ENCODE data around the gene CCDC154. TPM values are rescaled to one million over a fixed set of nuclear protein-coding genes. Genes with fewer than 3 reads are reported as not detected.

Gene CCDC154
- polyA plus RNA-seq, 2 donors = 0.44 to 0.98 TPM

DNA sequence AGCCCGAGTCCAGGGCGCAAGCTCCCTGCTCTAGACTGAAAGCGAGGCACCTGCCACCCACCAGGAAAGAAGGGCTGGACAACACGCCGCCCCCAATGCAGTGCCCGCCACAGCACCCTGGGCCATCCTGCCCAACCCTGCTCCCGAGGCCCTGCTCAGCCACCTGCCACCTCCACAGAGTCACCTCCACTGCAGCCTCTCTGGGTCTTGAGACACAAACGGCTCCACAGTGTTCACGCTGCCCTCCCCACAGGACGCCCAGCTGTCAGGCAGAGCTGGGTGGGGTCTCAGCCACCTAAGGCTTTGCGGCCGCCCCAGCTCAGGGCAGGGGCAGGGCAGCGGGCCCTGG is 21.2 kb upstream of the CCDC154 start:
- Histone ChIP-seq H3K36me3 (ENCODE audit: control insufficient read depth in 2 of 2, insufficient read depth in 2 of 2, low read length in 1 of 2) (peaks cover 2 to 17% of the 10 kb centered on the region in 2 donors), H3K27ac (ENCODE audit: low read depth in 2 of 2, low read length in 1 of 2) (no peak overlapping the region), H3K4me1 (ENCODE audit: control insufficient read depth in 2 of 2, insufficient read depth in 2 of 2, low read length in 1 of 2) (peaks cover 0 to 4% of the 10 kb centered on the region in 2 donors), H3K9me3 (ENCODE audit: control insufficient read depth in 2 of 2, insufficient read depth in 1 of 2, low read depth in 1 of 2, low read length in 1 of 2) (no peaks in the 10 kb centered on the region), H3K27me3 (ENCODE audit: control insufficient read depth in 1 of 2, insufficient read depth in 2 of 2, low read length in 2 of 2) (no peaks in the 10 kb centered on the region), H3K4me3 (ENCODE audit: low read depth in 1 of 2, low read length in 2 of 2) (no peak overlapping the region)
- WGBS, 2 donors = 93% methylated on average over 13 of the region's 13 CpGs

DNA sequence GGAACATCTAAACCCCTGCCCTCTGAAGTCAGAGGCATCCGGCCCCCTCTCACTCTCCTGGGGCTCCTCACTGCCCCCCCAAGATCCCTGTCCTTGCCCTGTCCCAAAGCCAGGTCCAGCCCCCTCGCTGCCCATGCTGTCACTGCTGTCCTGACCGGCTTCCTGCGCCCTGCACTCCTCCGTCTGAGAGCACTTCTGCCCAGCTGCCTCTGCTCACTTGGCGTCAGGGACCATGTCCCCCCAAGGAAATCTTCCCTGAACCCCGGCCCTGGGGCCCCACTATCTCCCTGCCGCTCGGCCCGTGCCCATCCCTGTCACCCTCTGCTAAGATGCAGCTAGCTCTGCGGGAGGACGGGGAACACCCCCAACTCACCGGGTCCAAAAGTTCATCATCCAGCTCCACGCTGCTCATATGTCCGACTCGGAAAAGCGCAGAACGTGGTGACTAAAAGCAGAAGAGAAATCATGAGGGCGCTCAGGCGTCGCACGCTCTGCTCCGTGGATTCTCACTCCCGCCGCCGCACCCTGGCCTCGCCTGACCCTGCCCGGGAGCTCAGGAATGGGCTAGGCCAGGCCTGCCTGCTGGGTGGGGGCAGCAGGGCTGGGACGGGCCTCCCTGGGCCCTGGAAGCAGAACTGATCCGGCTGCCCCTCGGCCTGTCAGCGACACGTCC is 20.7 kb upstream of the CCDC154 start:
- Histone ChIP-seq H3K27me3 (ENCODE audit: control insufficient read depth in 1 of 2, insufficient read depth in 2 of 2, low read length in 2 of 2) (no peaks in the 10 kb centered on the region), H3K27ac (ENCODE audit: low read depth in 2 of 2, low read length in 1 of 2) (no peak overlapping the region), H3K4me1 (ENCODE audit: control insufficient read depth in 2 of 2, insufficient read depth in 2 of 2, low read length in 1 of 2) (peaks cover 0 to 3% of the 10 kb centered on the region in 2 donors), H3K9me3 (ENCODE audit: control insufficient read depth in 2 of 2, insufficient read depth in 1 of 2, low read depth in 1 of 2, low read length in 1 of 2) (no peaks in the 10 kb centered on the region), H3K36me3 (ENCODE audit: control insufficient read depth in 2 of 2, insufficient read depth in 2 of 2, low read length in 1 of 2) (peaks cover 6 to 22% of the 10 kb centered on the region in 2 donors), H3K4me3 (ENCODE audit: low read depth in 1 of 2, low read length in 2 of 2) (no peak overlapping the region)
- WGBS, 2 donors = 91 to 93% methylated on average over 32 to 33 of the region's 33 CpGs

DNA sequence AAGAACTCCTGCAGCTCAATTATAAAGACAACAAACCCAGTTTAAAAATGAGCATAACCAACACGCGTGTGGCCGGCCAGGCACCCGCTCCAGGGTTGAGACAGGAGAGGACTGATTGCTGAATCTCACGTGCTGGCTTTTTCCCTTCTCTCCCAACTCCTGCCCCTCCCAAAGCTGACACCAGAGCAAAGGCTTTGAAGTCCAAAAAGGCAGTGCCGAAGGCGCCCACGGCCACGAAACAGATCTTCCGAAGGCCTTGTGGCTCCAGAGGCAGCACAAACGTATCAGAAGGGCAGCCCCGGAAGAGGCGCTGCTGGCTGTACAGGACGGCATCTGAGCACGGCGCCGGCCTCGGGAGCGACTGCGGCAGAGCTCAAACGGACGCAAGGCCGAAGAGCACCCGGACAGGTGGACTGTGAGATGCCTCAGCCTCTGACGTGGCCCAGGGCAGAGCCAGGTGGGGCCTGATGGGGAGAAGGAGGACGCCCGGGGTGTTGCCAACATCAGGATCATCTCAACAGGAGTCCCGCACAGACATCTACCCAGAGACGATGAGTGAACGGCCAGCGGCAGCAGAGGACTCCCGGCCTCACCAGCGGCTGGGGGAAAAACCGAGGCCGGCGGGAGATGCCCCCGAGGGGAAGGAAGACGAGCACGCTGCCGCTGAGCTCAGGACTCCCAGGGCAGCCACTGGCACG is 20.0 kb upstream of the CCDC154 start:
- 90 to 92% methylated on average over 41 of the region's 41 CpGs for WGBS, 2 donors
- Histone ChIP-seq H3K27me3 (ENCODE audit: control insufficient read depth in 1 of 2, insufficient read depth in 2 of 2, low read length in 2 of 2) (no peaks in the 10 kb centered on the region), H3K4me1 (ENCODE audit: control insufficient read depth in 2 of 2, insufficient read depth in 2 of 2, low read length in 1 of 2) (peaks cover 0 to 3% of the 10 kb centered on the region in 2 donors), H3K36me3 (ENCODE audit: control insufficient read depth in 2 of 2, insufficient read depth in 2 of 2, low read length in 1 of 2) (peaks cover 6 to 25% of the 10 kb centered on the region in 2 donors), H3K4me3 (ENCODE audit: low read depth in 1 of 2, low read length in 2 of 2) (no peak overlapping the region), H3K9me3 (ENCODE audit: control insufficient read depth in 2 of 2, insufficient read depth in 1 of 2, low read depth in 1 of 2, low read length in 1 of 2) (no peaks in the 10 kb centered on the region), H3K27ac (ENCODE audit: low read depth in 2 of 2, low read length in 1 of 2) (no peak overlapping the region)

DNA sequence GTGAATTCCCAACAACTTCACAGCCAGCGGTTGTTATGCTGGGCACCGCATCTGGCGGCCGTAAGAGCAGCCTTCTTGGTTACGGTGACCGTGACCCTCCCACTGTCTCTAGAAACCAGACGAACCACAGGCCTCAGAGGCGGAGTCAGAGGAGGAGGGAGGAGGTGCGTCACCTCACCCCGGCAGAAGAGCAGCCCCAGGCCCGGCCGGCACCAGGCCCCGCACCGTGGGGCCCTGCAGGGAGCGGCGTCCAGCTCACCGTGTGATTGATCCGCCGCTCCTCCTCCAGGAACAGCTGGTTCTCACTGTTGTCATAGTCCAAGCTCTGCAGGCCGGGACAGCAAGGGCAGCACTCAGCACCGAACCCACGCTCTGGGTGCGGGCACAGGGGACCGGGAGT is 16.8 kb upstream of the CCDC154 start:
- 89 to 90% methylated on average over 24 of the region's 24 CpGs for WGBS, 2 donors
- no peaks in the 10 kb centered on the region for H3K4me1 ChIP-seq (ENCODE audit: control insufficient read depth in 2 of 2, insufficient read depth in 2 of 2, low read length in 1 of 2)
- no peaks in the 10 kb centered on the region for H3K27me3 ChIP-seq (ENCODE audit: control insufficient read depth in 1 of 2, insufficient read depth in 2 of 2, low read length in 2 of 2)
- no peaks in the 10 kb centered on the region for H3K9me3 ChIP-seq (ENCODE audit: control insufficient read depth in 2 of 2, insufficient read depth in 1 of 2, low read depth in 1 of 2, low read length in 1 of 2)
- H3K36me3 ChIP-seq (ENCODE audit: control insufficient read depth in 2 of 2, insufficient read depth in 2 of 2, low read length in 1 of 2) = peaks cover 10 to 38% of the 10 kb centered on the region in 2 donors
- H3K4me3 ChIP-seq (ENCODE audit: low read depth in 1 of 2, low read length in 2 of 2) = no peak overlapping the region
- H3K27ac ChIP-seq (ENCODE audit: low read depth in 2 of 2, low read length in 1 of 2) = no peak overlapping the region

DNA sequence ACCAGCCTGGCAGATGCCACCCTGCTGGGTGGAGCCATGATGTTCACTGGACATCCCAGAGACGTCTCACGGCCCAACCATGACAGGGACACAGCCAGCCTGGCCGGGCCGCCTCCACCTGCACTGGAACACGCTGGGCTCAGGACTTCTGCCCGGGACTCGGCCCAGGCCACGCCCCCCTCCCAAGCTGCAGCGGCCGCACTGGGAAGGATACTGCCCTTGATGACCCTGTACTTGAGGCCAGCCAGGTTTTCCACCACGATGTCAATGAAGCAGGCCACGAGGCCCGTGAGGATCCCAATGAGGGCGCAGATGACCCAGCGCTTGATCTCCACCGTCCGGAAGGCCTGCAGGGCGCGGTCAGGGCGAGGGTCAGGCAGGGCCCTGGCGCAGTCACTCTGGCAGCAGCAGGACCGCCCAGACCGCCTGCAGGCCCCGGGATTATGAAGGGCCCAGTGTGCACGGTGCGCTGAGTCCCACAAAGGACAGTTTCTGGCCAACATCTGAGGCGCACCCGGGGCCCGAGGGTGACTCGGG is 16.3 kb upstream of the CCDC154 start:
- WGBS, 2 donors = 92% methylated on average over 28 to 30 of the region's 30 CpGs
- no peaks in the 10 kb centered on the region for H3K27me3 ChIP-seq (ENCODE audit: control insufficient read depth in 1 of 2, insufficient read depth in 2 of 2, low read length in 2 of 2)
- H3K4me3 ChIP-seq (ENCODE audit: low read depth in 1 of 2, low read length in 2 of 2) = no peak overlapping the region
- peaks cover 10 to 43% of the 10 kb centered on the region in 2 donors for H3K36me3 ChIP-seq (ENCODE audit: control insufficient read depth in 2 of 2, insufficient read depth in 2 of 2, low read length in 1 of 2)
- H3K27ac ChIP-seq (ENCODE audit: low read depth in 2 of 2, low read length in 1 of 2) = no peak overlapping the region
- H3K4me1 ChIP-seq (ENCODE audit: control insufficient read depth in 2 of 2, insufficient read depth in 2 of 2, low read length in 1 of 2) = no peaks in the 10 kb centered on the region
- no peaks in the 10 kb centered on the region for H3K9me3 ChIP-seq (ENCODE audit: control insufficient read depth in 2 of 2, insufficient read depth in 1 of 2, low read depth in 1 of 2, low read length in 1 of 2)

DNA sequence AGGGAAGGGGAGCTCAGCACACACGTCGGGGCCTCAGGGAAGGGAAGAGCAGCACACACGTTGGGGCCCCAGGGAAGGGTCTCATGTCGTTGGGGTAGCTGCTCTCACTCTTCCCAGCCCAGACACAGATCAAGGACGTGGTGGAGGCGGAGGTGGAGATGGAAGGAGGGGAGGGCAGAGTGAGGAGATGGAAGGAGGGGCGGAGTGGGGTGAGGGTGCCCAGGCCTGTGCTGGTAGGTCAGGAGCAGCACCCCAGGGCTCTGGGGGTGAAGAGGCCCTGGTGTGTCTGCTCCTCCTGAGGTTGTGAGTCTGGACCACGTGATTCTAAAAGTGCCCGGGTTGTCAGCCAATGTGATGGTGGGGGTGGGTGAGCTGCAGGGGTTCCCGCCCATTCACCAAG is 15.6 kb upstream of the CCDC154 start:
- H3K4me3 ChIP-seq (ENCODE audit: low read depth in 1 of 2, low read length in 2 of 2) = no peak overlapping the region
- H3K27me3 ChIP-seq (ENCODE audit: control insufficient read depth in 1 of 2, insufficient read depth in 2 of 2, low read length in 2 of 2) = no peaks in the 10 kb centered on the region
- H3K9me3 ChIP-seq (ENCODE audit: control insufficient read depth in 2 of 2, insufficient read depth in 1 of 2, low read depth in 1 of 2, low read length in 1 of 2) = no peaks in the 10 kb centered on the region
- H3K36me3 ChIP-seq (ENCODE audit: control insufficient read depth in 2 of 2, insufficient read depth in 2 of 2, low read length in 1 of 2) = peaks cover 10 to 50% of the 10 kb centered on the region in 2 donors
- WGBS, 2 donors = 78 to 84% methylated on average over 10 of the region's 10 CpGs
- no peaks in the 10 kb centered on the region for H3K4me1 ChIP-seq (ENCODE audit: control insufficient read depth in 2 of 2, insufficient read depth in 2 of 2, low read length in 1 of 2)
- no peak overlapping the region for H3K27ac ChIP-seq (ENCODE audit: low read depth in 2 of 2, low read length in 1 of 2)

DNA sequence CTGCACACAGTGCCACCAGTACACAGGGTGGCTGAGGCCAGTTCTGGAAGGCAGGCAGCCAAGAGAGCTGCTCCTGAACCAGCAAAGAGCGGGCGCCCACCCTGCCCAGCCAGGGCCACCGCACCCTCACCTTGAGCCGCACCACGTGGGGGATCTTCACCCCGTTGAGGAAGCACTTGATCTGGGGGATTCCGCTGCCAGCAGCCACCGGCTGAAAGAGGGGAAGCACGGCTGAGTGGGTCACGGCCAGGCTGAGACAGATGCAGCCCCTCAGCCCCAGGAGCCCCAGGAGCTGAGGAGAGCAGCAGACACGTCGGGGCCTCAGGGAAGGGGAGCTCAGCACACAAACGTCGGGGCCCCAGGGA is 14.6 kb upstream of the CCDC154 start:
- peaks cover 10 to 53% of the 10 kb centered on the region in 2 donors for H3K36me3 ChIP-seq (ENCODE audit: control insufficient read depth in 2 of 2, insufficient read depth in 2 of 2, low read length in 1 of 2)
- H3K27ac ChIP-seq (ENCODE audit: low read depth in 2 of 2, low read length in 1 of 2) = no peak overlapping the region
- H3K27me3 ChIP-seq (ENCODE audit: control insufficient read depth in 1 of 2, insufficient read depth in 2 of 2, low read length in 2 of 2) = no peaks in the 10 kb centered on the region
- no peaks in the 10 kb centered on the region for H3K9me3 ChIP-seq (ENCODE audit: control insufficient read depth in 2 of 2, insufficient read depth in 1 of 2, low read depth in 1 of 2, low read length in 1 of 2)
- no peaks in the 10 kb centered on the region for H3K4me1 ChIP-seq (ENCODE audit: control insufficient read depth in 2 of 2, insufficient read depth in 2 of 2, low read length in 1 of 2)
- H3K4me3 ChIP-seq (ENCODE audit: low read depth in 1 of 2, low read length in 2 of 2) = no peak overlapping the region
- WGBS, 2 donors = 78 to 80% methylated on average over 14 of the region's 14 CpGs

DNA sequence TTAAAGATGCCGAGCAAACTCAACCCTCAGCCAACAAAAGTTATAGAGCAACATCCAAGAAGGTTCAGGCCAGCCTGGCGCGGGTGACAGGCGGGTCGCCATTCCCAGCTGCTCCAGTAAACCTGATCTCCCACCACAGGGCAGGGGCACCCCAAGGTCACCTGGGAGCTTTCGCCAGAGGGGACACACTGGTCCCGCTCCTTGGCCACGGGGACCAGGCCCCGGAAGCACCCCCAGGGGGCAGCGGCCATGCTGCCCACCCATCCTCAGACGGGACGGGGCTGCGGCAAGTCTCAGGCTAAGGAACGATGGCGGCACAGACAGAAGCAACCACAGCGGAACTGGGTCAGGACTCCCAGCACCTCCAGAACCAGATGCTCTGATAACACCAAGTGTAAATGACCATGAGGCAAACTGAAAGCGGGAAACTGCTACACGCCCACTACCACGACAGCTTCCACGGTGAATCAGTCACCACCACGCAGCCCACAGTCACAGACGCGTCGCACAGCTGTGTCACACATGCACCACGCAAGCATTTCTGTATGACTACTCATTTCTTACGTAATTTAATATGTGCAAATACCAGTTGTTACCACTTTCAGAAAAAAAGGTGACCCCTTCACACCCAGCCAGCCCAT is 14.1 kb upstream of the CCDC154 start:
- no peak overlapping the region for H3K27ac ChIP-seq (ENCODE audit: low read depth in 2 of 2, low read length in 1 of 2)
- WGBS, 2 donors = 91 to 92% methylated on average over 26 of the region's 26 CpGs
- H3K36me3 ChIP-seq (ENCODE audit: control insufficient read depth in 2 of 2, insufficient read depth in 2 of 2, low read length in 1 of 2) = peaks cover 15 to 56% of the 10 kb centered on the region in 2 donors
- no peak overlapping the region for H3K4me3 ChIP-seq (ENCODE audit: low read depth in 1 of 2, low read length in 2 of 2)
- H3K4me1 ChIP-seq (ENCODE audit: control insufficient read depth in 2 of 2, insufficient read depth in 2 of 2, low read length in 1 of 2) = no peaks in the 10 kb centered on the region
- no peaks in the 10 kb centered on the region for H3K27me3 ChIP-seq (ENCODE audit: control insufficient read depth in 1 of 2, insufficient read depth in 2 of 2, low read length in 2 of 2)
- no peaks in the 10 kb centered on the region for H3K9me3 ChIP-seq (ENCODE audit: control insufficient read depth in 2 of 2, insufficient read depth in 1 of 2, low read depth in 1 of 2, low read length in 1 of 2)

DNA sequence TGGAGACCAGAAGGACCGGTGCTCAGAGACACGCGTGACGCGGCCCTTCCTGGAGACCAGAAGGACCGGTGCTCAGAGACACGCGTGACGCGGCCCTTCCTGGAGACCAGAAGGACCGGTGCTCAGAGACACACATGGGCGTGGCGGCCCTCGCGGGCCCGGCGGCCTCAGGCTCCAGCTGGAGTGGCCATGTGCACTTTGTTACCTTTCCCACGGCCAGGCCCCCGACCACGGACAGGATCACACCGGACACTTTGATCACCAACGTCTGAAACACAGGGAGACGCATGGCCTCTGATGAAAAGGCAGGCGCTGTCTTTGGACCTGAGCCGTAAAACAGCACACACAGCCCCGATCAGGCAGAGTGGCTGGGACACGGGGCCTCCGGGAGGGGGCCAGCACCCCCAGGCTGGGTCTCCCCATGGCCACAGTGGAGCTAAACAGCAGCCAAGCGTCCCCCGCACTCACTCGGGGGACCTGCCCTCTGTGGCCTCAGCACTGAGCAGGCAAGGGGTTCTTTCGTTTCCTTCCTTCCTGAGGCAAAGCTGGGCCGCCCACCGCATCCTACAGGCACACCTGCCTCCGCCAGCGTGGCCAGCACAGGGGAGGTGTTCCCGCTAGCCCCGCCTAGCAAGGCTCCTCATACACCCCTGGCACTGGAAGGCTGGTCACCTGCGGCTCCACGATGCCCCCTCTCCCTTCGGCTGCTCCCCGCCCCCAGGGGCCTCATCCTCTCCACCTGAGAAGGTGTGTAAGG is 13.3 kb upstream of the CCDC154 start:
- Histone ChIP-seq H3K36me3 (ENCODE audit: control insufficient read depth in 2 of 2, insufficient read depth in 2 of 2, low read length in 1 of 2) (peaks cover 16 to 58% of the 10 kb centered on the region in 2 donors), H3K9me3 (ENCODE audit: control insufficient read depth in 2 of 2, insufficient read depth in 1 of 2, low read depth in 1 of 2, low read length in 1 of 2) (no peaks in the 10 kb centered on the region), H3K27ac (ENCODE audit: low read depth in 2 of 2, low read length in 1 of 2) (no peak overlapping the region), H3K4me1 (ENCODE audit: control insufficient read depth in 2 of 2, insufficient read depth in 2 of 2, low read length in 1 of 2) (no peaks in the 10 kb centered on the region), H3K4me3 (ENCODE audit: low read depth in 1 of 2, low read length in 2 of 2) (no peak overlapping the region), H3K27me3 (ENCODE audit: control insufficient read depth in 1 of 2, insufficient read depth in 2 of 2, low read length in 2 of 2) (no peaks in the 10 kb centered on the region)
- WGBS, 2 donors = 90% methylated on average over 42 of the region's 42 CpGs
